Dermis blood vessel endothelial cell (primary cell): ENCODE results near the gene IGLL5. TPM values are rescaled to one million over a fixed set of nuclear protein-coding genes. Genes with fewer than 3 reads are reported as not detected.
"Not testable (repeated sequence)": the region's sequence is repeated elsewhere in the genome, so short reads cannot be mapped to it uniquely, and the experiment has no call there.

ENCODE experiments used
- DNase-seq: peaks from one replicate; pipeline ENCODE4 v3.0.0; 2010
- total RNA-seq: library from RNA; depleted of rRNA; stranded (reverse); fragments of >200 nt; gene quantifications from 2 replicates; pipeline ENCODE4 v1.2.3, GENCODE V29; 2014

Gene IGLL5
- total RNA-seq, 1 donor from 2014 or later, result not detected

DNA sequence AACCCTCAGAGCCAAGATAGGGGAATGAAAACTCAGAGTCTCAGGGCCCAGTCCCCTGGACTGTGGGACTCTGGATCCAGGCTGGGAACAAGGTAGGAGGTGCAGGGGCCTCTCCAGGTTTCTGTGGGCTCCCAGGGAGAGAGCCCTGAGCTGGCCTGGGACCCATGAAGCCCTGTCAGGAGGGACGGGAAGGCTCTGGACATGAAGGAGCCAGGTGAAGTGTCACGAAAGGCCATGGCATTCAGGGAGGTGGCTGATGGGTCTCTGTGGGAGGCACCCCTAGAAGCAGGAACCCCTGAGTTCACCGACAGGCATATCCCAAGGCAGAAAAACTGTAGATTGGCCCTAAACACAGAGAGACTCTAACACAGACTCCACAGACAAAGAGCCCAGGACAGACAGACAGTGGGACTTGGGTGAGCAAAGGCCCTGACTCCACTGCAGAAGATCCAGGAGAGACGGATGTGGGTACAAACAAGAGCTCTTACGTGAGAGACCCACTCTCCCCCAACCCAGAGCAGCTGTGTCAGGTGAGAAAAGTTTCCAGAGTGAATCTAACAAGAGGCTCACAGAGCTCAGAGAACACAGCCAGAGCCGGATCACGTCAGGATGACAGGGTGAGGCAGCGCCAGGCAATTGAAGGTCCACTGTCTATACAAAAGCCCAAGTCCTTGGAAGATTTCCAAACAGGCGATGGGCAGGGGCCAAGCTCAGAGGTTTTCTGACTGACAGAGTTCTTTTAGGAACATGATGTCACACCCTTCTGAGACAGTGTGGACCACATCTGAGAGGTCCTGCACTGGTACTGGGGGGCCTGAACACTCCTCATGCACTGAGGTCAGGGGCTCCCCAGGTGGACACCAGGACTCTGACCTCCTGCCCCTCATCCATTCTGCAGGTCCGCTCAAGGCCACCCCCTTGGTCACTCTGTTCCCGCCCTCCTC, 27.4 kb downstream of the IGLL5 start:
- no peak for DNase-seq

DNA sequence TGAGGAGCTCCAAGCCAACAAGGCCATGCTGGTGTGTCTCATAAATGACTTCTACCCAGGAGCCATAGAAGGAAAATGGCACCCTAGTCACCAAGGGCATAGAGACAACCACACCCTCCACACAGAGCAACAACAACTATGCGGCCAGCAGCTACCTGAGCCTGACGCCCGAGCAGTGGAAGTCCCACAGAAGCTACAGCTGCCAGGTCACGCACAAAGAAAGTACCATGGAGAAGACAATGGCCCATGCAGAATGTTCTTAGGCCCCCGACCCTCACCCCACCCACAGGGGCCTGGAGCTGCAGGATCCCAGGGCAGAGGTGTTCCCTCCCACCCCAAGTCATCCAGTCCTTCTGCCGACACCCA, 28.0 kb downstream of the IGLL5 start:
- DNase-seq, result no peak

DNA sequence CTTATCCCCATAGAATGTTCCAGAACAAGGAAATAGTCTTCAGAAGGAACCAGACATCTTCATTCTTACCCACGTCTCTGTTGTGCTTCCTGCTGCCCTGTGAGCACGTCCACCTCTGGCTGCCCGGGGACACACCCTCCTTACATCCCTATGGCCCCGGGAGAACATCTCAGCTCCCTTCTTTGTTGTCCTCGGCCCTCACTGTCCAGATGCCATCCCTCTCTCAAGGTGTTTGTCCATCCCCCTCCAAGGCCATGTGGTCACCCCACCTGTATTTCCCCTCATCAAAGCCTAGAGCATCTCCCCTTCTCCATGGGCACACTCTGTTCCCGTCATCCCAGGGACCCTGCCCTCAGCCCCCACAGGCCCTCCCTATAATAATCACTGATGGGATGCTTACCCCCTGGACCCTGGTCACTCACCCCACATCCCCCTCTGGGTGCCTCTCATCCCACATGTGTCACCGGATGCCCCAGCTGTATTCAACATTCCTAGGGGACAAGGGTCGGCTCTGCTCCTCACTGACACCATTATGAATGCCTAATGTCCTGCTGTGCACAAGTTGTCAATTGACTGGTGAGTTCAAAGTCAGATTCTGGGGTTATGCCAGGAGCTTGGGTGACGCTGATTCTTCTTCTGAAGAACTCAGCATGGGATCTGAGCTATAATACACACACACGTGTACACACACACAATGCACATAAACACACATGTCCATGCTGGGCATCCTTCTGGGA, 28.8 kb downstream of the IGLL5 start:
- DNase-seq, result no peak

DNA sequence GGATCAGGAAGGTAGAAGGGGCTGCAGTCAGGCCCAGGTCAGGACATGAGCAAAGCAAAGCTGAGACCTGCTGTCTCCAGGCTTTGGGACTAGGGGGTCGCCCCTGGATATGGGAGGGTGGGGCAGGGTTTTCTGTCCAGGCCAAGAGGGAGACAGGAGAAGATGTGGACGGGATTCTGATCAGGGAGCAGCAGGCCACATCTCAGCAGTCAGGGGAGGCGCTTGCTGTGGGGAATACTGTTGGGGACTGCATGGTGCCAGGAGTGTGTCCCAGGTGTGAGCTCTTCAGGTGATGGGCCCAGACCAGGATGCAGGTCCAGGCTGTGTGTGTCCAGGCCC, 29.3 kb downstream of the IGLL5 start:
- no peak for DNase-seq

DNA sequence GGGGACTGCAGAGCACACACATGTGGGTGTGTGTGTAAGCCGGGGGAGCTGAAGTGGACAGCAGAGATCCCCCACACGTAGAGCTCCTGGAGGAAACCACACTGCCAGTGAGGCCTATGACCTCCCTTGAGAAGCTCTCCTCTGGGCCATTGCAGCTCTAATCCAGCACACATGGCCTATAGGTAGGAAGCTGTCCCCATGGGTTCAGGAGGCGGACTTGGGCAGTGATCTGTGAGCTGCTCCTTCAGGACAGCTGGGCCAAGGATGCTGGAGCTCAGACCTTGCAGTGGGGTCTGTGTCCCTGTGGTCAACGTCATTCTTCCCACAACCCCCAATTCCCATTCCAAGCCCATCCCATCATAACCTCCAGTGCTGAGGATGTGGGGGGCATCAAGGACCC, 29.8 kb downstream of the IGLL5 start:
- DNase-seq, result no peak

DNA sequence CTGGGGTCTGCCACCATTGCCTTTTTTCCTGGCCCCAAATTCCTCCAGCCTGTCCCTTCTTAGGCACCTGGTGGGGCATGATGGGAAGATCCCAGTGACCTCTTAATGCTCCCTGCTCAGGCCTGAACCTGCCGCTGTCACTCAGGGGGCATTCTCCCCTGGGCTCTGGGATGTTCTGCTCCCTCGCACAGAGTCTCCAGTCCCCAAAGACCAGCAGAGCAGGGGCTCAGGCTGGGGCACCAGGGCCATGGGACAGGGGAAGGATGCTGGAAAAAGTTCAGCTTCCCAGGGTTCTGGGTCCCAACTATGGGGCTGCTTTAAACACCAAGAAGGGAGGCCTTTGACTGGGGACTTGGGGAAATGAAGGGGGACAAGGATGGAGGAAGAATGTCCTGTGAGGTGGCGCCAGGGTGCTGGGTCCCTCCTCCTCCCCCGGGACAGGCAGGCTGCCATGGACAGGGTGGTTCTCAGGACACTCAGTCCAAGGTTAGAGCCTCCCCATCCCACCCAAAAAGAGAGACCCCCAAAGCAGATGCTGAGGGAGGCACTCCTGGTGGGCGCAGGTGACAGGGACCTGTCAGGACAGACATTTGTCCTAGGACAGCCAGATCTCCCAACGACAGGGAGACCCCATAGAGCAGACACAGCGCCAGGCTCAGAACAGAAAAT, 30.8 kb downstream of the IGLL5 start:
- no peak for DNase-seq

DNA sequence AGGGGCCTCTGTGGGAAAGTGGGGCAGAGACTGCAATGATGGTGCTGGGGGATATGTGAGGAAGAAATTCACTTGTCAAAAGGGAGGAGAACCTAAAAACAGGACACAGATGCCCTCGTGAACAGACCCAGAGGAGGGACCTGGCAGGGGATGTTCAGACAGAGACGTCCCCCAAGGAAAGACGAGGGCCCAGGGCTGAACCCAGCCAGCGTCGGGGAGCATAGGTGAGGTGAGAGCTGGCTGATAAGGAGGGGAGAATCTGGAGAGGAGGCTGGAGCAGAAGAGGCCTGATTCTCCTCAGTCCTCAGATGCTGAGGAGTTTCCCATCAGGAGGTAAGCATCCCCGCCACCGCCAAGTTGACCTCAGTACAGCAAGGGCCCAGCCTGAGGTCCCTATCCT, 31.4 kb downstream of the IGLL5 start:
- no peak for DNase-seq

DNA sequence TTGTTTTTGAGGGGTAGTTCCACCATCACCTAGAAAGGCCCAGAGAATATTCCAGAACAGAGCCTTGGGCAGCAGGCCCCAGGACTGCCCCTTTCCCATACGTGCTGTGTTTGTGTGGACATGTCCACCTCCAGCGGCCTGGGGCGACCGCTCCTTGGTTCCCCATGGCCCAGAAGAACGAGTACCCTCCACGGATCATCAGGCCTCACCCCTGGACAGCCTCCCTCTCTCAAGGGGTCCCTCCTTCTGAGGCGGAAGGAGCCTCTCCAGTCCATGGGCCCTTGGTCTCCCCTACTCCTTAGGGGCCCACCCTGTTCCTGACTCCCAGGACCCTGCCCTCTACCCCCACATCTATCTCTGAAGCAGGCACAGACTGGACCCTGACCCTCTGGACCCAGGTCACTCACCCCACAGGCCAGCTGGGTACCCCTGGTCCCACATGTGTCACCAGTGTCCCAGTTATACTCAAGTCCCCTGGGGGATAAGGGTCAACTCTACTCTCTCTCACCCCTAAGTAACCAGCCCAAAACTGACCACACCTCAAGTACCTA, 32.6 kb downstream of the IGLL5 start:
- DNase-seq, result no peak

DNA sequence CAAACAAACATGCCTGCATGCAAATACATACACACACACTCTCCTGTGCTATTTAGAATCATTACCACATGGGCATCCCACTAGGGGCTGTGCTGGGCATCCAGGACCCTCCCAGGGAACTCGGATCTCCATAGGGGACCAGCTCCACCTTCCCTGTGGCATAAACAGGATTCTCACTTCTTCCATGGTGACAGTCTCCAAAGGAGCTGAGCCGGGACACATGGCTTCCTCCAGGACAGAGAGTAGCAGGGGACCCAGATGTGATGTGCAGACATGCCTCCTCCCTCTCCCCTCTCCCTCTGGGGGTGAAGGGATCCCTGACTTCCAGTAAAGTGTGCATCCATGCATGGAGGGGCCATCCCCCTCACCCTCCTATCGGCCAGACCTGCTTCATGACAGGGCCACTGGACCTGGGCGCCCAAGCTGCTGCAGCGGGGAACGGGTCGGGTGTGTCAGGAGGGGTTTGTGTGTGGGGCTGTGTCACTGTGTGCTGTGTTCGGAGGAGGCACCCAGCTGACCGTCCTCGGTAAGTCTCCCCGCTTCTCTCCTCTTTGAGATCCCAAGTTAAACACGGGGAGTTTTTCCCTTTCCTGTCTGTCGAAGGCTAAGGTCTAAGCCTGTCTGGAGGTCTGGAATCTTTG, 33.4 kb downstream of the IGLL5 start:
- DNase-seq, result no peak

DNA sequence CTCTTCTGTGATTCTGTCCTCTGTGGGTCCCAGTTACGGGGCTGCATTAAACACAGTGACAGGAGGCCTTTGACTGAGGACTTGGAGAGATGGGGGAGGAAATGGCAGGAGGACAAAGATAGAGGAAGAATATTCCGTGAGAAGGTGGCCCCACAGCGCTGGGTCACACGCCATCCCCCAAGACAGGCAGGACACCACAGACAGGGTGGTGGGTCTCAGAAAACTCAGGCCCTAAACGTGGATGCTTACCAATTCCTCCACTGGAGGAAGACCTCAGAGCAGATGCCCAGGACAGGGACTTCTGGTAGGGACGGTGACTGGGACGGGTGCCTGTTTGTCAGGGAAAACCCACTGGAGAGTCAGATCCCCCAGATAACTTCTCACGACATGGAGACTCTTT, 34.0 kb downstream of the IGLL5 start:
- no peak for DNase-seq

DNA sequence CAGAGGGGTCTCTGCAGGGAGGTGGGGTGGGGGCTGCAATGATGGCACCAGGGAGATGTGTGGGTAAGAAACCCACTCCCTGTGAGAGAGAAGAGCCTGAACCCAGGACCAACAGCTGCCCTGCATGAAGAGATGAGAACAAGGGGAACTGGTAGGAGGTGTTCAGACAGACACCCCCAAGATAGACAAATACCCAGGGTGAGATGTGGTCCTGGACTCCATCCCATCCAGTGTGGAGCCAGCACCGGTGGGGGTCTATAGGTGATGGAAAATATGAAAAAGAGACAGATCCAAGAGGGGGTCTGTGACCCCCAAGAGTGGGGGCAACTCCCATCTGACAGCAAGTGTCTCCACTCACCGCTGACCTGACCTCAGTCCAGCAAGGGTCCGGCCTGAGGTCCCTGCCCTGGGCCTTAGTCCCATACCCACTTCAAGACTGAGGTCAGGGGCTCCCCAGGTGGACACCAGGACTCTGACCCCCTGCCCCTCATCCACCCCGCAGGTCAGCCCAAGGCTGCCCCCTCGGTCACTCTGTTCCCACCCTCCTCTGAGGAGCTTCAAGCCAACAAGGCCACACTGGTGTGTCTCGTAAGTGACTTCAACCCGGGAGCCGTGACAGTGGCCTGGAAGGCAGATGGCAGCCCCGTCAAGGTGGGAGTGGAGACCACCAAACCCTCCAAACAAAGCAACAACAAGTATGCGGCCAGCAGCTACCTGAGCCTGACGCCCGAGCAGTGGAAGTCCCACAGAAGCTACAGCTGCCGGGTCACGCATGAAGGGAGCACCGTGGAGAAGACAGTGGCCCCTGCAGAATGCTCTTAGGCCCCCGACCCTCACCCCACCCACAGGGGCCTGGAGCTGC, 34.7 kb downstream of the IGLL5 start:
- not testable (repeated sequence) for DNase-seq

DNA sequence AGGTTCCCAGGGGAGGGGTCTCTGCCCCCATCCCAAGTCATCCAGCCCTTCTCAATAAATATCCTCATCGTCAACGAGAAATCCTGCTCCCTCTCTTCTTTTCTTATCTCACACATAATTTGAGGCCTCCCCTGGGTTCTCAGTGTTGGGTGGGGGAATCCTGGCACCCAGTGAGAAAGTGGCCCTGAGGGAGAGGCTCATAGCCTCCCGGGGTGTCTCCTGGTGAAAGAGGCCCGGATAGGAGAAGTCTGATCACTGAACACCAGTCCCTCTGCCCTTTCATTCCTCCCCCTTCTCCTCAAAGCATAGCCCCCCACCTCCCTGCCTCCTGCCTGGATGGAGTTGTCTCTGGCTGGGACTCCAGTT, 35.3 kb downstream of the IGLL5 start:
- DNase-seq, result no peak

DNA sequence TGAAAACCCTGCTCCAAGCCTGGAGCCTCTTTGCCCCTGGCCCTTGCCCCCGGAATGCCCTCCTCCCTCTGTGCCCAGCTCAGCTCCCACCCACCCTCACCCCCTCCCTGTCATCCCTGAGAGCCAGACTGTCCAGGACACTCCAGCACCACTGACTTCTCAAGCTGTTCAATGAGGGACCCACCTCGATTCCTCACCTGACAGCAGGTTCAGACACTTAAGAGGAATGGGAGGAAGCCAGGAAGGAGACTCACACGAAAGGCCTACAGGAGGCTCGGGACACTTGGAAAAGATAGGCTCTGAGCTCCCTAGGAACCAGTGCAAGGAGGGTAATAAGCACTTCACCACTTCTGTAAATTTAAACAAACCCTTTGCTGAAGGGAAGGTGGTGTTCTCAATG, 35.8 kb downstream of the IGLL5 start:
- DNase-seq, result no peak

DNA sequence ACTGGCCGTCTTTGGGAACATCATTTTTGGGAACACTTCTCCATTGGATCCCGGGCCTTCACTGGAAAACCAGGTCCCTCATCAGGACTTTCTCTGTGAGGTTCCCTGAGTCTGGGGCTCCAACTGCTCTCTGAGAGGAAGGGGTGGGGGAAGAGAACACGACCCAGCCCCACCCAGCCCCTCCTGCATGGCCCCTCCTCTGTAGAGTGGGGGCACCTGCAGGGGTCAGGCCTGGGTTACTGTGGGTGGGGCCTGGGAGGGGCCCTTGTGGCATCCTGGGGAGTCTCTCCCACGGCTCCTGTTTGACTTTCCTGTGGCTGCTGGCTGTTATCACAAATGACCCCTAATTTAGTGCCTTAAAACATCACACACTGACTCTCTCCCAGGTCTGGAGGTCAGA, 36.3 kb downstream of the IGLL5 start:
- no peak for DNase-seq

DNA sequence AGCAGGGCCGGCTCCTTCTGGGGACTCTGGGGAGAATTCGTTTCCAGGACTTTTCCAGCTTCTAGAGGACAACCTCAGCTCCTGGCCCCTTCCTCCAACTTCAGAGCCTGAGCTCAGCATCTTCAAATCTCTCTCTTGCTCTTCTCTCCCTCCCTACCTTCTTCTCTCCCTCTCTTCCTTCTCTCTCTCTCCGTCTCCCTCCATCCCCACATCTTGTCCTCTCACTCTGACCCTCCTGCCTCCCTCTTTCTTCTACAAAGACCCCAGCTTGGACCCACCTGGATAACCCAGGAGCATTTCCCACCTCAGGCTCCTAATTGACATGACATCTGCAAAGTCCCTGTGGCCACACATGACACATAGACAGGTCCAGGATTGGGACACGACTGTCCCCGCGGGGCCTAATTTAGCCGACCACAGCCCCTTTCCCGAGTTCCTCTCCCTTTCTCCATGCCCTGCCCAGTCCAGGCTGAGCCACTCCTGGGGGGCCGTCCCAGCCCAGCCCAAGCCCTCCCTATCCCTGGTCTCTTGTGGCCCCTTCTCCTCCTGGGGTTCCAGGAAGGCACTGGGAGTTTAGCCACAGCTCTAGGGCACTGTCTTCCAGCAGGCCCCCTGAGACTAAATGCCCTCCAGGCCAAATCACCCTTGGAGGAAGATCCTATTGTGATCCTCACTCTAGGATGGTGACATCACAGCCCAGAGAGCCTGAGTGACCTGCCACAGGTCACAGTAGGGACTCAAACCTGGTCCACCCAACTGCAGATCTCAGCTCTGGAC, 36.9 kb downstream of the IGLL5 start:
- no peak for DNase-seq

DNA sequence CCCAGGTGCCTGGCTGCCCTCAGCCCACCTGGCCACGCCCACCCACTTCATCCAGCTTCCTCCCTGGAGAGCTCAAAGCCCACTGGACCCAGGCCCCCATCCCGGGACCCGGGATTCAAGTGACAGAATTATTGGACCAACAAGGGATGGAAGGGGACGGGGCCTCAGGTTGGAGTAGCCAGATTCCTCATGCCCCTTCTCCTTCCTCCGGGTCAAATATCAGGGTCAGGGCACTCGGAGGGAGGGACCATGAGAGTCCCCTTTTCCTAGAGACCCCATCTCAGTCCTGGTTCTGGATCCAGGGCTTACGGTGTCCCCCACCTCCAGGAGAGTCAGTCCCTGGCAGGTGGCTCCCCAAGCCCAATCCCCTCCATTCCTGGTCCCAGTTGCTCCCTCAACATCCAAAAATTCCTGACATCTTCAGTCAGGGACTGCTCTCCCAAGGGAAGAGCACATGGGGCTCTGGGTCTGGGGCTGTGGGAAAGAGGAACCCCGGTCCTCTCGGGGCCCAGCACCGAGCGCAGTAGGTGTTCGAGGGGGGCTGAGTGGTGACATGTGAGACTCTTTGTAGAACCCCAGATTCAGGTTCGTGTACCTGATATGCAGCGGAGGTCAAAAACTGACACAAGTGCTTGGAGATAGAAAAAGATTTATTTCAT, 37.7 kb downstream of the IGLL5 start:
- no peak for DNase-seq

DNA sequence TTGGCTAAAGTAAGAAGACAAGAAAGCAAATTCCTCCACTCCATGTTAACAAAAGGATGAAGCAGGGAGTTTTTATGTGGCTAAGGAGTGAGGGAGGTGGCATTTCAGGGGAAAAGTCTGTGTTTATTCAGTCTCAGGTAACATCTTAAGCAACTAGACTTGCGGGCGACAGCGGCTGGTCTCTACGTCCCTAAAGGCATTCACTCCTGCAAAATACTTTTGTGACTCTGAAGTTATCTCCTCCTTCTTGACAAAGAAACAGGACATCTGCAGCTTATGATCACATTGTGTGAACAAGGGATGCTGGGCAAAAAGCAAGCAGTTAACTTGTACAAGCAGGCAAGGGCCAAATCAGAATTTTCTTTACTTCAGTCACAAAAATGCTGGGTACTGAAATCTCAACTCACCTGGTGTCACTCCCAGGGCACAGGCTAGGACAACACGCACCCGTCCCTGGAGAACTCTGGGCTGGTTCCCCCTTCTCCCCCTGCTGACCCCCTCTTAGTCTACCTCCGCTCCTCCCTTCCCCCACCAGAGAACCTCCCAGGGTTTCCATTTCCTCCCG, 38.3 kb downstream of the IGLL5 start:
- DNase-seq, result no peak

DNA sequence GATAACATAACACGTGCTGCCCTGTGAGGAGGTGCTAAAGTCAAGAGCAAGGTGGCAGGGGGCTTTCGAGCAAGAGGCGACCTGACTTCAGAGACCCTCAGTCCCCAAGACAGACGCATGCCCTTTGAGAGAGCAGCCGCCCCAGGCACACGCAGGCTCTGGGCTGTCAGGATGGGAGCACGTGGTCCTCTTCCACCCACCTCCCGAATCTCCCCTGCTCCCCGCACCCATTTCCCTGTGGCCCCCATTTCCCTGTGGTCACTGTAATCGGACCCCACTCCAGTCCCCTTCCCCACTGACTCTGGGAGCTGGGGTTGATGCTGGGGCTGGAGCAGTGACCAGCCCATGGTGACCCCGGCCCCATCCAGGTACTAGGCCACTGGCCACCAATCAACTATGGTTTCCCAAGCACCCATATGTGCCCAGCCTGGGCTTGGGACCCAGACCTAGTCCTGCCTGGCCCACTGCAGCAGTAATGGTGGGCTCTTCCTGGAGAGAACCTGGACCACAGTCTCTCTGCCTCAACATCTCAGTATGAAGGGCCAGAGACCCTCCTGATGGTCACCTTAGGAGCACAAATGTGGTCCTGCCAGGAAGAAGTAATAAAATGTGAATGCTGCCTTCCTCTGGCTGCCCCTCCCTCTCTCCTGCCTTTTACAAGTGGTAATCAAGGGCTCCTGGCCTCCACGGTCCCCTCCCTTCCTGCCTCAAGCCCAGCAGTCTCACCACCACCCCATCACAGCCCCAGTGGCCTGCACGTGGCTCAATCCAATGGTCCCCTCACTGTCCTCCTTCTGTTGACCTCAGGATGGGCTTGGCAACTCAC, 39.0 kb downstream of the IGLL5 start:
- DNase-seq, result no peak

DNA sequence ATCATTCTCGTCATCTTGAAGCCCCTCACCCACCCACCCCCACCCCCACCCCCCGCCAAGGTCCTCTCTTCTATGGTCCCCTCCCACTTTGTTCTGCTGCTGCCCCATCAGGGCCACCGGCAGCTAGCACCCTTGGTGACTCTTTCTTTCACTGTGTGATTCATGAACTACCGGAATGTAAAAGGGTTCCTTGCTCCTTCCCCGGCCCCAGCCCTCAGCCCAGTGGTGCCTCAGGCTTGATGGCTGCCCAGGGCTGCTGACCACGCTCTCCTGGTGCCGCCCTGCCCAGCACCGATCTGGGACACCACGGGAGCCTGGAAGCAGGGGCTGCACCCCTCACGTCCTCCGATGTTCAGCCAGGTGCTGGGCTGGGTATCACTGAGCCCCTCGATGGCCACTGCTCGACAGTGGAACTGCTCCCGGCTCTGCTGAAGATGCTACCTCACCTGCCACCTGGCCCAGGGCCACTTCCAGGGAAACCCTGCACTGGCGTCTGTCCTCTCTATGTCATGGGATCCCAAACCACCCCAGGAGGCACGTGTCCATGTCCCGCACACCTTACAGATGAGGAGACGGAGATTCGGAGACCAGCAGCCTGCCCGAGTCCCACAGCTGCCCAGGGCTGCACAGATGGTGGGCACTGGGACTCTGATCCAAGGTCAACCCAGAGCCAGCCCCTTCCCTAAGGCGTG, 39.7 kb downstream of the IGLL5 start:
- no peak for DNase-seq
